Lower lobe of right lung (tissue), 2 donors: ENCODE data around the gene TAPBP. TPM values are rescaled to one million over a fixed set of nuclear protein-coding genes. Genes with fewer than 3 reads are reported as not detected.

Experiments used
- ATAC-seq, 2 donors: fragments of 200-7000 bp; cut with Tn5 transposase; one replicate each; pipeline ENCODE4 v1.9.1; 2020 to 2022; ENCODE audit warnings: mild to moderate bottlenecking in 2 of 2, moderate library complexity in 2 of 2
- DNase-seq: peaks from one replicate; pipeline ENCODE4 v3.0.0-alpha.2; 2020
- H3K27ac ChIP-seq: fragments of 200-600 bp; one replicate; pipeline ENCODE4 v1.8.0; 2022
- H3K27me3 ChIP-seq: fragments of 200-600 bp; one replicate; pipeline ENCODE4 v1.8.0; 2022; ENCODE audit warnings: low read depth
- H3K36me3 ChIP-seq: fragments of 200-600 bp; one replicate; pipeline ENCODE4 v1.8.0; 2022; ENCODE audit warnings: mild to moderate bottlenecking
- H3K4me1 ChIP-seq: fragments of 200-600 bp; one replicate; pipeline ENCODE4 v1.8.0; 2022
- H3K4me3 ChIP-seq: fragments of 200-600 bp; one replicate; pipeline ENCODE4 v1.8.0; 2022; ENCODE audit warnings: mild to moderate bottlenecking
- H3K9me3 ChIP-seq: fragments of 200-600 bp; one replicate; pipeline ENCODE4 v1.8.0; 2022
- CTCF ChIP-seq: fragments of 200-600 bp; IDR thresholded peaks from one replicate; pipeline ENCODE4 v1.8.0; 2022; ENCODE audit warnings: antibody characterized with exemption, mild to moderate bottlenecking
- intact Hi-C: fragments of 100-400 bp; cut with DNase I; formaldehyde crosslinking; loops from one replicate; pipeline ENCODE4 v1.11.0; 2022
- total RNA-seq: library from RNA; stranded (reverse); fragmentation: NEBNext Ultra II Directional; extraction: Animal tissue kit (Norgen Biotek cat#: 25700); gene quantifications from one replicate; pipeline ENCODE4 v1.2.1, GENCODE V29; 2021
- donor health status: DM: no; HTN: yes; CAD: no; lungs with severe emphysema.

Gene TAPBP
- total RNA-seq, 1 donor from 2014 or later = 206 TPM

GRCh38 chr6:33313105-33313708 lies 671 bp downstream of the TAPBP start:
- peak overlapping the region; percentile 98 for H3K27ac ChIP-seq
- DNase-seq (peak; percentile 83), ATAC-seq (peak; percentile 15 to 21)
- no peaks in the 10 kb centered on the region for H3K27me3 ChIP-seq
- intact Hi-C loops = no loop called here
- no peak for TF ChIP-seq CTCF
- H3K36me3 ChIP-seq = peaks cover 40% of the 10 kb centered on the region
- no peaks in the 10 kb centered on the region for H3K9me3 ChIP-seq
- H3K4me1 ChIP-seq = peaks cover 50% of the 10 kb centered on the region
- peak overlapping the region; percentile 96 for H3K4me3 ChIP-seq

- DNase-seq = peak; percentile 87
- peak overlapping the region; percentile 98 for H3K27ac ChIP-seq
- TF ChIP-seq CTCF = no peak
Observed at GRCh38 chr6:33312361-33313104, 1.3 kb downstream of the TAPBP start.

GRCh38 chr6:33306356-33306755 lies 7.5 kb downstream of the TAPBP start:
- H3K36me3 ChIP-seq = peaks cover 92% of the 10 kb centered on the region

More at GRCh38 chr6:33312361-33313104, 1.3 kb downstream of the TAPBP start:
- intact Hi-C loops = no loop called here
- no peaks in the 10 kb centered on the region for H3K9me3 ChIP-seq
- peaks cover 48% of the 10 kb centered on the region for H3K4me1 ChIP-seq
- peak; percentile 58 to 61 for ATAC-seq
- no peaks in the 10 kb centered on the region for H3K27me3 ChIP-seq
- peaks cover 46% of the 10 kb centered on the region for H3K36me3 ChIP-seq
- H3K4me3 ChIP-seq = peak overlapping the region; percentile 96

GRCh38 chr6:33305052-33305451 lies 8.8 kb downstream of the TAPBP start:
- H3K36me3 ChIP-seq = peaks cover 80% of the 10 kb centered on the region
- intact Hi-C loops = no loop called here
- H3K4me1 ChIP-seq = peaks cover 24% of the 10 kb centered on the region
- H3K27ac ChIP-seq = no peak overlapping the region
- no peaks in the 10 kb centered on the region for H3K9me3 ChIP-seq
- DNase-seq (no peak), ATAC-seq (no peak)
- no peaks in the 10 kb centered on the region for H3K27me3 ChIP-seq
- H3K4me3 ChIP-seq = no peak overlapping the region
- TF ChIP-seq CTCF = no peak

More at GRCh38 chr6:33306356-33306755, 7.5 kb downstream of the TAPBP start:
- H3K9me3 ChIP-seq = no peaks in the 10 kb centered on the region
- DNase-seq (no peak), ATAC-seq (no peak)
- no peaks in the 10 kb centered on the region for H3K27me3 ChIP-seq
- TF ChIP-seq CTCF = no peak
- intact Hi-C loops = no loop called here
- peaks cover 24% of the 10 kb centered on the region for H3K4me1 ChIP-seq
- H3K27ac ChIP-seq = no peak overlapping the region
- no peak overlapping the region for H3K4me3 ChIP-seq

- no peak overlapping the region for H3K4me3 ChIP-seq
- H3K9me3 ChIP-seq = no peaks in the 10 kb centered on the region
- H3K27ac ChIP-seq = no peak overlapping the region
- ATAC-seq (no peak), DNase-seq (no peak)
- peaks cover 27% of the 10 kb centered on the region for H3K4me1 ChIP-seq
- H3K27me3 ChIP-seq = no peaks in the 10 kb centered on the region
- TF ChIP-seq CTCF = no peak
- intact Hi-C loops = no loop called here
- peaks cover 71% of the 10 kb centered on the region for H3K36me3 ChIP-seq
Observed at GRCh38 chr6:33304216-33304615, 9.7 kb downstream of the TAPBP start.
